Measurements from ENCODE around the gene PSME3IP1. TPM values are rescaled to one million over a fixed set of nuclear protein-coding genes. Genes with fewer than 3 reads are reported as not detected.

PSME3IP1 gene
- total and polyA plus RNA-seq, 11 donors, result 37.8 to 74.6 (median 65.8) TPM

GRCh38 chr16:57138281-57138935, 47.4 kb downstream of the PSME3IP1 start:
- Histone ChIP-seq H3K4me1 (peaks cover 0 to 55% (median 23%) of the 10 kb centered on the region in 12 donors), H3K9me3 (no peaks in the 10 kb centered on the region), H3K27ac (no peak overlapping the region), H3K36me3 (peaks cover 0 to 19% (median 0%) of the 10 kb centered on the region in 9 donors), H3K27me3 (no peaks in the 10 kb centered on the region), H3K4me3 (no peak overlapping the region)
- ATAC-seq (no peak), DNase-seq (peak in 1 of 5 donors; percentile 16)
- intact Hi-C loops (cut with DNase I), result no loop called here
- TF ChIP-seq CTCF (IDR thresholded peaks at IDR 0.05) (no peak), POLR2A (IDR thresholded peaks at IDR 0.05) (no peak)
- 83 to 91% (median 88%) methylated on average over 10 of the region's 10 CpGs for WGBS, 4 donors

- DNase-seq (peak in 1 of 5 donors; percentile 18), ATAC-seq (no peak)
- H3K27ac ChIP-seq, result no peak overlapping the region
- H3K27me3 ChIP-seq, result no peaks in the 10 kb centered on the region
- peaks cover 0 to 19% (median 0%) of the 10 kb centered on the region in 9 donors for H3K36me3 ChIP-seq
- H3K9me3 ChIP-seq, result no peaks in the 10 kb centered on the region
- whole genome bisulfite sequencing, 4 donors, result 73 to 82% (median 81%) methylated on average over 10 of the region's 10 CpGs
- H3K4me3 ChIP-seq, result no peak overlapping the region
- H3K4me1 ChIP-seq, result peaks cover 0 to 48% (median 19%) of the 10 kb centered on the region in 12 donors
- intact Hi-C loops (cut with DNase I), result no loop called here
- TF ChIP-seq POLR2A (IDR thresholded peaks at IDR 0.05), result no peak
- TF ChIP-seq CTCF (IDR thresholded peaks at IDR 0.05), result no peak
Observed at GRCh38 chr16:57137566-57138273, 48.1 kb downstream of the PSME3IP1 start.

- Histone ChIP-seq H3K27ac (no peak overlapping the region), H3K36me3 (peaks cover 0 to 19% (median 0%) of the 10 kb centered on the region in 9 donors), H3K4me3 (no peak overlapping the region), H3K9me3 (no peaks in the 10 kb centered on the region), H3K27me3 (no peaks in the 10 kb centered on the region), H3K4me1 (peaks cover 0 to 41% (median 16%) of the 10 kb centered on the region in 12 donors)
- 82 to 89% (median 83%) methylated on average over 11 to 14 of the region's 14 CpGs for WGBS, 4 donors
- no peak for DNase-seq
- TF ChIP-seq CTCF (IDR thresholded peaks at IDR 0.05) (no peak), POLR2A (IDR thresholded peaks at IDR 0.05) (no peak)
- ATAC-seq, result no peak
- intact Hi-C loops (cut with DNase I), result no loop called here
Observed at GRCh38 chr16:57137043-57137442, 48.8 kb downstream of the PSME3IP1 start.

DNA sequence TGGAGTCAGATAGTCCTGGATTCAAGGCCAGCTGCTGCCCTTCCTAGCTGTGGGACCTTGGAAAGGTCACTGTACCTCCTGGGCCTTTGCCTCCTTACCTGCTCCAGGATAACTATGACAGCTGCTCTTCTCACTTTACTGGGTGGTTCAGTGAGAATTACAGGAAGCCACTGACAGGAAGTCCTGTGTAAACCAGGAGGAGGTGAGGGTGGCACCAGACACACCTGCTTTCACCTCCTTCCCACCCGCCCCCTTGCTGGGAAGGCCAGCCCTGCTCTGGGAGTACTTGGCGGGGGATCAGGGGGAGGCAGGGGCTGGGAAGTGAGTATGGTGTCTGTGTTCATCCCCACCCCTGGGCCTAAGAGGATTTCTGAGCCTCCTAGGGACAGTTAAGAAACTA, 50.9 kb downstream of the PSME3IP1 start:
- Histone ChIP-seq H3K36me3 (peaks cover 0 to 19% (median 0%) of the 10 kb centered on the region in 9 donors), H3K4me1 (peaks cover 0 to 21% (median 3%) of the 10 kb centered on the region in 12 donors), H3K27me3 (no peaks in the 10 kb centered on the region), H3K4me3 (peak overlapping the region in 1 of 12 donors; percentile 26), H3K9me3 (no peaks in the 10 kb centered on the region), H3K27ac (peak overlapping the region in 1 of 12 donors; percentile 76)
- intact Hi-C loops (cut with DNase I), result no loop called here
- WGBS, 4 donors, result 90 to 100% (median 93%) methylated on average over 2 of the region's 2 CpGs
- DNase-seq (no peak), ATAC-seq (no peak)
- TF ChIP-seq POLR2A (IDR thresholded peaks at IDR 0.05) (no peak), CTCF (IDR thresholded peaks at IDR 0.05) (no peak)
